ENCODE data around the gene ANKMY1. TPM values are rescaled to one million over a fixed set of nuclear protein-coding genes. Genes with fewer than 3 reads are reported as not detected.

ANKMY1 gene
- total and polyA plus RNA-seq, 8 donors: 3.1 to 79.4 (median 9.7) TPM

- peak; percentile 90 for DNase-seq
- intact Hi-C loops (cut with DNase I; ENCODE audit: low total_unique reads): no loop called here
- H3K36me3 ChIP-seq: peaks cover 0 to 36% (median 20%) of the 10 kb centered on the region in 4 donors
- H3K27ac ChIP-seq: peak overlapping the region; percentile 66 to 84 (median 78)
- H3K9me3 ChIP-seq: no peaks in the 10 kb centered on the region
- WGBS, 5 donors: 15 to 27% (median 21%) methylated on average over 4 to 11 of the region's 11 CpGs
- TF ChIP-seq EP300 (IDR thresholded peaks at IDR 0.05) (no peak), POLR2AphosphoS5 (IDR thresholded peaks at IDR 0.05) (peak in 1 of 3 donors; percentile 64)
- TF ChIP-seq, protein P1, sequence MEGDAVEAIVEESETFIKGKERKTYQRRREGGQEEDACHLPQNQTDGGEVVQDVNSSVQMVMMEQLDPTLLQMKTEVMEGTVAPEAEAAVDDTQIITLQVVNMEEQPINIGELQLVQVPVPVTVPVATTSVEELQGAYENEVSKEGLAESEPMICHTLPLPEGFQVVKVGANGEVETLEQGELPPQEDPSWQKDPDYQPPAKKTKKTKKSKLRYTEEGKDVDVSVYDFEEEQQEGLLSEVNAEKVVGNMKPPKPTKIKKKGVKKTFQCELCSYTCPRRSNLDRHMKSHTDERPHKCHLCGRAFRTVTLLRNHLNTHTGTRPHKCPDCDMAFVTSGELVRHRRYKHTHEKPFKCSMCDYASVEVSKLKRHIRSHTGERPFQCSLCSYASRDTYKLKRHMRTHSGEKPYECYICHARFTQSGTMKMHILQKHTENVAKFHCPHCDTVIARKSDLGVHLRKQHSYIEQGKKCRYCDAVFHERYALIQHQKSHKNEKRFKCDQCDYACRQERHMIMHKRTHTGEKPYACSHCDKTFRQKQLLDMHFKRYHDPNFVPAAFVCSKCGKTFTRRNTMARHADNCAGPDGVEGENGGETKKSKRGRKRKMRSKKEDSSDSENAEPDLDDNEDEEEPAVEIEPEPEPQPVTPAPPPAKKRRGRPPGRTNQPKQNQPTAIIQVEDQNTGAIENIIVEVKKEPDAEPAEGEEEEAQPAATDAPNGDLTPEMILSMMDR (IDR thresholded peaks at IDR 0.05): peak in 5 of 7 experiments; percentile 57 to 65 (median 60)
- peaks cover 8 to 27% (median 23%) of the 10 kb centered on the region in 4 donors for H3K4me1 ChIP-seq
- no peaks in the 10 kb centered on the region for H3K27me3 ChIP-seq
- H3K4me3 ChIP-seq: no peak overlapping the region
These were observed 46.6 kb upstream of the ANKMY1 start for GRCh38 chr2:240604291-240604938.

DNA sequence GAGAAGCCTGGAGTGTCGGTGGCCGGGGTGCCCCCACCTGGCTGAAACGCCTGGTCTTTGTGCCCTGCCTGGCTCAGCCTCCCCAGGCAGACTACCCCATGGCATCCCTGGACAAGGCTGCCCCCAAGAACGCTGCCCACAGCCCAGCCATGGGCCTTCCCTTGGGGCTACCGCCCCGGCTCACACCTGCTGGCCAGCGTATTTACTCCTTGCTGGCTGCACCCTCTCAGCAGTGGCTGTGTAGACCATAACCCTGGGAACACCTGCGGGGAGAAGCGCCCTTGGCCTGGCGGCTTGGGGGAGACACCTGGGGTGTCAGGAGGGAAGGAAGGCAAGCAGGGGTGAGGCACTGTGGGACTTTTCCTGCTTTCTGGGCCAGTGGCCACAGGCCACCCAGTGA is 46.1 kb upstream of the ANKMY1 start:
- Histone ChIP-seq H3K9me3 (no peaks in the 10 kb centered on the region), H3K4me1 (peaks cover 8 to 27% (median 23%) of the 10 kb centered on the region in 4 donors), H3K36me3 (peaks cover 0 to 42% (median 25%) of the 10 kb centered on the region in 4 donors), H3K4me3 (no peak overlapping the region), H3K27me3 (no peaks in the 10 kb centered on the region), H3K27ac (peak overlapping the region in 3 of 5 donors; percentile 70 to 84 (median 83))
- no peak for TF ChIP-seq POLR2AphosphoS5 (IDR thresholded peaks at IDR 0.05)
- TF ChIP-seq, protein P1 (IDR thresholded peaks at IDR 0.05): no peak
- TF ChIP-seq EP300 (IDR thresholded peaks at IDR 0.05): no peak
- no peak for TF ChIP-seq POLR2A (IDR thresholded peaks at IDR 0.05)
- intact Hi-C loops (cut with DNase I; ENCODE audit: low total_unique reads): no loop called here
- WGBS, 5 donors: 71 to 86% (median 79%) methylated on average over 7 to 10 of the region's 10 CpGs
- DNase-seq: no peak

DNA sequence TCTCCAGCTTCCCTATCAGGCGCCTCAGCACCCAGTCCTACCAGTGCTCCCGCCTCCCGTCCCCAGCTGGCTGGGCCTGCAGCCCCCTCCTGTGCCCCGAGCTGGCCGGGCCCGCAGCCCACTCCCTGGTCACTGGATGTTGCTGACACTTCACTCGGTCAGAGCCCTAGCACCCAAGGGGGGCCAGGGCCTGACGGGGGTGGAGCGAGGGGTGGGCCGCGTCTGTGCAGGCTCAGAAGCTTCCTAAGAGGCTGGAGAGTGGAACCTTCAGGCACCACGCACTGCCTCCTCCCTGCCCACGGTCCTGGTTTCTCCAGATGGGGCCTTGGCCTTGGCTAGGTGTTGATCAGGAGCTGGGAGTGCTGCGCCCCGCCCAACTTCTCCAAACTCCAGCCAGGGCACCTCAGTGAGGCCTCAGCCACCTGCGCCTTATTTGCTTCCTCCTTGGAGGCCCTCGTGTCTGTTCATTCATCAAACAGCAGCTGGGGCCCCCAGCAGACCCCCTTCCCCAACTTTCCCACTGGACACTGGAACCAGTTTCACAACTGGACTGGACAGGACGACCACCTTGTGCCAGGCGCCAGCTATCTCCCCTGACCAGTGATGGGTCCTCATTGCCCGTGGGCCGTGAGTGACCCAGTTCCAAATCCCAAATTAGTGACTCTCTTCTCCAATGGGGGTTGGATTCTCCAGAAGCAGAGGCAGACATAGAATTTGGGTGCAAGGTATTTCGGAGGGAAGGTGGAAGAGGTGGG is 45.5 kb upstream of the ANKMY1 start:
- Histone ChIP-seq H3K4me3 (no peak overlapping the region), H3K36me3 (peaks cover 4 to 48% (median 31%) of the 10 kb centered on the region in 4 donors), H3K4me1 (peaks cover 8 to 27% (median 23%) of the 10 kb centered on the region in 4 donors), H3K9me3 (no peaks in the 10 kb centered on the region), H3K27ac (peak overlapping the region in 1 of 5 donors; percentile 83), H3K27me3 (no peaks in the 10 kb centered on the region)
- WGBS, 5 donors: 78 to 85% (median 82%) methylated on average over 15 to 22 of the region's 22 CpGs
- TF ChIP-seq EP300 (IDR thresholded peaks at IDR 0.05) (no peak), POLR2A (IDR thresholded peaks at IDR 0.05) (no peak), POLR2AphosphoS5 (IDR thresholded peaks at IDR 0.05) (no peak)
- TF ChIP-seq, protein P1 (IDR thresholded peaks at IDR 0.05): no peak
- DNase-seq: no peak
- intact Hi-C loops (cut with DNase I; ENCODE audit: low total_unique reads): no loop called here

DNA sequence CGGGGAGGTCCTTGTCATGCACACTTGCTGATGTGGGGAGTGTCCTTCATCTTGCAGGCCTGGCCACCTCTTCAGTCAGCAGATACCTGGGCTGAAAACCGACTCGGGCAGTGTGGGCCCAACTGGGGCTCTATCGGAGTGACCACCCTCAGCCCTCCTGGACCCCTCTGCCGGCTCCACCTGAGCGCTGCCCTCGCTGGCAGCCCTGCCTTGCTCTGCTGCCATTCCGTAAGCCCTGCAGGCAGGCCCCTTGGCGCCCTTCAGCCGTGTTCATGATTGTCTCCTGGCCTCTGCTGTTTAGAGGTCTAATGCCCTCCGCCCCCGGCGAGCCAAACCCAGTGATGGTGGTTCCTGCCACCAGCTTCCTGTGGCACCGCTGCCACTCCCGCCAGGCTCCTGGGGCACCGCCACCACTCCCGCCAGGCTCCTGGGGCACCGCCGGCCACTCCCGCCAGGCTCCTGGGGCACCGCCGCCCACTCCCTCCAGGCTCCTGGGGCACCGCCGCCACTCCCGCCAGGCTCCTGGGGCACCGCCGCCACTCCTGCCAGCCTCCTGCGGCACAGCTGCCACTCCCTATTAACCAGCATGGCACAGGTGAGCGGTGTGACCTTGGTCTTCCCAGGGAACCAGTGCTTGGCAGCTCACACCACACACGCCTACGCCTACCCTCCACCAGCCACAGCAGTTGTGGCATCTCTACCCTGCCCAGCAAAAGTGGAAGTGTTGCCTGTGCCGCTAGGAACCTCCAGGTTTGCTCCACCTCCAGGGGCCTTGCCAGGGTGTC is 44.7 kb upstream of the ANKMY1 start:
- DNase-seq: no peak
- Histone ChIP-seq H3K4me3 (no peak overlapping the region), H3K27me3 (no peaks in the 10 kb centered on the region), H3K36me3 (peaks cover 9 to 56% (median 39%) of the 10 kb centered on the region in 4 donors), H3K27ac (peak overlapping the region in 1 of 5 donors; percentile 23), H3K9me3 (no peaks in the 10 kb centered on the region), H3K4me1 (peaks cover 8 to 27% (median 23%) of the 10 kb centered on the region in 4 donors)
- TF ChIP-seq POLR2A (IDR thresholded peaks at IDR 0.05) (no peak), POLR2AphosphoS5 (IDR thresholded peaks at IDR 0.05) (no peak)
- TF ChIP-seq, protein P1 (IDR thresholded peaks at IDR 0.05): no peak
- intact Hi-C loops (cut with DNase I; ENCODE audit: low total_unique reads): no loop called here
- 86 to 92% (median 90%) methylated on average over 26 to 32 of the region's 32 CpGs for WGBS, 5 donors

Measured in stomach (tissue), 9 donors.